Mucosa of stomach (tissue), 1 donor: ENCODE measurements around the gene ADGRA3.

Experiments
- H3K27me3 ChIP-seq: one replicate; pipeline ENCODE4 v1.7.0; 2013; ENCODE audit warnings: mild to moderate bottlenecking, low read length; ENCODE audit not compliant: control insufficient read depth, insufficient read depth
- H3K36me3 ChIP-seq: one replicate; pipeline ENCODE4 v1.7.0; 2013; ENCODE audit warnings: low read length; ENCODE audit not compliant: control insufficient read depth, insufficient read depth
- H3K4me1 ChIP-seq: one replicate; pipeline ENCODE4 v1.7.0; 2013; ENCODE audit warnings: mild to moderate bottlenecking, low read length; ENCODE audit not compliant: control insufficient read depth, insufficient read depth
- H3K4me3 ChIP-seq: one replicate; pipeline ENCODE4 v1.7.0; 2013; ENCODE audit warnings: low read length
- H3K9ac ChIP-seq: one replicate; pipeline ENCODE4 v1.7.0; 2013; ENCODE audit warnings: mild to moderate bottlenecking, low read length, moderate library complexity
- H3K9me3 ChIP-seq: one replicate; pipeline ENCODE4 v1.7.0; 2013; ENCODE audit warnings: mild to moderate bottlenecking, low read length, moderate library complexity; ENCODE audit not compliant: control insufficient read depth
- donor health status: Pancreatic carcinoma.

ADGRA3 gene

DNA sequence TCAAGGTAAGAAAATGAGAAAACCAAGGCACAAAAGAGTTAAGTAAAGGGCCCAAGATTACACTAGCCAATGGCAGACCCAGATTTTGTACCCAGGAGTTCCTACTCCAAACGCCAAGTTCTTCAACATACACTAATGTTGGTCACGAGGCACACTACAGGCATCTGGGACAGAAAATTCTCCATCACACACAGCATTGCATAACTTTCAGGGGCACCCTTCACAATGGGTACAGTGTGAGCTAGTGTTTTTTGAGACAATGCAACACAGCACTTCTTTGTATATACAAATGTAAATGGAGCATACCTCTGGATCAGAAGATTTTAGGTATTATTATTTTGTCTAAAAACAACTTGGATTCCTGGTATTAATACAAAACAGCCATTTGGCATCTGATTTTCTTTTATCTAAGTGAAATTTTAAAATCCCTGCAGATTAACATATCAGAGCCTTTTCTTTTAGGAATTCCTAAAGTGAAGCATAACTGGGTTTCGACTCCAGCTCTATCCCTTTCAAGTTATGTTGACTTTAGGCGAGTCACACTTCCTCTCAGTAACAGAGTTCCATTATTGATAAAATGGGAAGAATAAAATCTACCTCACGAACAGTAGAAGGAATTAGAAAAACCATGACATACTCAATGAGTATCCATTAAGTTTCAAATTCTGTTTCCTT, 41.1 kb downstream of the ADGRA3 start:
- no peaks in the 10 kb centered on the region for H3K9me3 ChIP-seq
- H3K36me3 ChIP-seq = no peaks in the 10 kb centered on the region
- no peaks in the 10 kb centered on the region for H3K4me1 ChIP-seq
- no peaks in the 10 kb centered on the region for H3K27me3 ChIP-seq
- no peak overlapping the region for H3K9ac ChIP-seq
- H3K4me3 ChIP-seq = no peak overlapping the region

- no peak overlapping the region for H3K4me3 ChIP-seq
- no peaks in the 10 kb centered on the region for H3K27me3 ChIP-seq
- no peak overlapping the region for H3K9ac ChIP-seq
- H3K36me3 ChIP-seq = no peaks in the 10 kb centered on the region
- H3K9me3 ChIP-seq = no peaks in the 10 kb centered on the region
- H3K4me1 ChIP-seq = no peaks in the 10 kb centered on the region
Measured at GRCh38 chr4:22473268-22473667, 42.6 kb downstream of the ADGRA3 start.

DNA sequence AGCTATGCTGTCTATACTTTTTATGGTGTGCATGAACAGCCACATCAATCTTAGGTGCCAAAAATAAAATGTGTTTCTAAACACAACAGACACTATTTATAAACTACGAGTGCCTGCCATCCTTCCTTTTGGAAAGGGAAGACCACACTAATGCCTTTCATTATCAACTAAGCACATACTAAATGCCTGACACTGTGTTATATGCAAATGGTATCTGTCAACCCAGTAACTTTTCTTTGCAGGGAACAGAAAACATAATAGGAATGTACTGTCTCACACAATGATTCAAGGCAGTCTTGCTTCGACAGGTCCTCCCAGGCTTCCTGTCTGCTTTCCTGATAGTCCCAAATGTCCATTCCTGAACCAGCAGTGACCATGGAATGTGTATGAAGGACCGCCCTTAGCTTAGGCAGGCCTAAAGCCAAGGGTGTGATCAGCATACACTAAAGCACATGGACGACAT, 43.8 kb downstream of the ADGRA3 start:
- Histone ChIP-seq H3K27me3 (no peaks in the 10 kb centered on the region), H3K4me3 (no peak overlapping the region), H3K4me1 (no peaks in the 10 kb centered on the region), H3K36me3 (no peaks in the 10 kb centered on the region), H3K9me3 (no peaks in the 10 kb centered on the region), H3K9ac (no peak overlapping the region)

GRCh38 chr4:22471419-22471818, 44.4 kb downstream of the ADGRA3 start:
- no peaks in the 10 kb centered on the region for H3K4me1 ChIP-seq
- H3K4me3 ChIP-seq = no peak overlapping the region
- no peak overlapping the region for H3K9ac ChIP-seq
- no peaks in the 10 kb centered on the region for H3K27me3 ChIP-seq
- H3K36me3 ChIP-seq = no peaks in the 10 kb centered on the region
- H3K9me3 ChIP-seq = no peaks in the 10 kb centered on the region

DNA sequence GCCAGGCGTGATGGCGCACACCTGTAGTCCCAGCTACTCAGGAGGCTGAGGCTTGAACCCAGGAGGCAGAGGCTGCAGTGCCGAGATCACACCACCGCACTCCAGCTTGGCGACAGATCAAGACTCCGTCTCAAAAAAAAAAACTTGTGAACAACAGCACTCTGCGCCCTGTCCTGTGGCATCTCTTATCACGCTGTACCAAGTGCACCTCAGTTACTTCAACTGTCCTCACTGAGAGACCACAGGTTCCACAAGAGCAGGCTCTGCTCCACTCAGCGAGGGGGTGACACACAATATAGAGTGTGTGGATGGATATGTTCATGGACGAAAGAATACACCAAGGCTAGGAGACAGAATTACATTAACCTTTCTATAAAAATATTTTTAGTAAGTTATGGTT, 49.3 kb downstream of the ADGRA3 start:
- Histone ChIP-seq H3K4me1 (no peaks in the 10 kb centered on the region), H3K27me3 (no peaks in the 10 kb centered on the region), H3K36me3 (no peaks in the 10 kb centered on the region), H3K4me3 (no peak overlapping the region), H3K9me3 (no peaks in the 10 kb centered on the region), H3K9ac (no peak overlapping the region)

DNA sequence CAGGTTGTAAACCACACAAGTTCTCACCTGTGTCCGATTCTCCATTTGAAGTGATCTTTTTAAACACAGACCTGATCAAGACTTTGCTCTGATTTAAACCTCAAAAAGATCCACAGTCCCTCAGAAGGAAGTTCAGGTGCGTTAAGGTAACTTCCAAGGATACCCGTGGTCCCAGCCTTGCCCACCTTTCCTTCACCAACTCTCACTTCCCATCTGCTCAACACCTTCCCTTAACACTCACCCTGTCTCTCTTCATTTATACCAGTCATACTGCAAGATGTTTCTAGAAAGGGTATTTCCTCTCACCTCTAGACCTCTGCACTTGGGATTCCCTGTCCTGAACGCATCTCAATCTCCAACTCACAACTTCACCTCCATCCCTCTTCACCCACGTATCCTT, 49.9 kb downstream of the ADGRA3 start:
- Histone ChIP-seq H3K36me3 (no peaks in the 10 kb centered on the region), H3K4me1 (no peaks in the 10 kb centered on the region), H3K9ac (no peak overlapping the region), H3K4me3 (no peak overlapping the region), H3K27me3 (no peaks in the 10 kb centered on the region), H3K9me3 (no peaks in the 10 kb centered on the region)

DNA sequence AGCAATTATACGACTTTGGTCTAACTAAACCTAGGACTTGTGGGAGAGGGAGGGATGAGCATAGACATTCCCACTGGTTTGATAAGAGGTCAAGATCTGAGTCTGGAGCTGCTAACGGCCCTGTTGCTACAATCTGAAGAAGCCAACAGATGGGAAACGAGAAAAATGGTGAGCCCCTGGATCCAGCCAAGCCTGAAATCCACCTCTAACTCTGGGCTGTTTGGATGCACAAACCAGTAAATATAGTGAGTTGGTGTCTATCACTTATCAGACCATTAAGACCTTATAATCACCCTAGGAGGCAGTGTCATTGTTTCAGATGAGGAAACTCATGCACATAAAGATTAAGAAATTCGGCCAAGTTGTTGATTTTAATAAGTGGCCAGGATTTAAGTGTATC, 50.5 kb downstream of the ADGRA3 start:
- H3K27me3 ChIP-seq = no peaks in the 10 kb centered on the region
- H3K9ac ChIP-seq = no peak overlapping the region
- H3K36me3 ChIP-seq = no peaks in the 10 kb centered on the region
- no peak overlapping the region for H3K4me3 ChIP-seq
- no peaks in the 10 kb centered on the region for H3K9me3 ChIP-seq
- no peaks in the 10 kb centered on the region for H3K4me1 ChIP-seq

DNA sequence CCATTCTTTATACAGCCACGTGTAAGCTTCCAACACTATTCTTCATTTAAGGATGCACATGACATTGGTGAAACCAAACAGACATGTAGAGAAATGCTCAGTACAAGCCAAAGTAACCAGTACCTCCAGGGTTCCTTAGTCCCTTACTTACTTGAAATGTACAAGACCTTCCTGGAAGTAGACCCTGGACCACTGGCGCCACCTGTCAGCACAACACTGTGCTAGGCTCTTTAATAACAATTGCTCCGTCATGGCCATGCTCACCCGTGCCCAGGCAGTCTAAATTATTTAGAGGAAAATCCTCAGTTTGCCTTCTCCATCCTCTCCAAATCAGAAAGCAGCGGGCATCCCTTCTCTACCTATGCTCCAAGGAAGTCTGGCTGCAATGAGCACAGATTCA, 52.7 kb downstream of the ADGRA3 start:
- Histone ChIP-seq H3K9me3 (no peaks in the 10 kb centered on the region), H3K4me1 (no peaks in the 10 kb centered on the region), H3K36me3 (no peaks in the 10 kb centered on the region), H3K9ac (no peak overlapping the region), H3K27me3 (no peaks in the 10 kb centered on the region), H3K4me3 (no peak overlapping the region)

DNA sequence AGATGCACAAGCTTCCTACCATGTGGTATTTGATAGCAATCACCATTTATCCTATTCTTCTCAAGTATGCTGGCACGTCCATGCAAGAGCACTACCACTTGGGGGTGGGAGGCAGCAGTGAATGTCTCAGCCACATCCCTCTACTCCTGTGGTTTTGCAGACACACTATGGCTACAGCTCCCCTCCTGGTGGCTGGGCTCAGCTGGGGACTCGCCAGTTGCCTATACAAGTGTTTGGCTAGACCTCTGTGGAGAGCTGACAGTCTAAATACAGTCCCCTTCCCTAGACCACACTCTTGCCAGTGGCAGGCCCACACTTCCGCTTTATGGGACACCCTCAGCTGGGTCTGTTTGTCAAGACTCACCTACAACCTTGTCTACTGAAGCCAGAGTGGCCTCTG, 53.2 kb downstream of the ADGRA3 start:
- H3K36me3 ChIP-seq = no peaks in the 10 kb centered on the region
- no peaks in the 10 kb centered on the region for H3K27me3 ChIP-seq
- H3K9me3 ChIP-seq = no peaks in the 10 kb centered on the region
- no peak overlapping the region for H3K9ac ChIP-seq
- no peaks in the 10 kb centered on the region for H3K4me1 ChIP-seq
- no peak overlapping the region for H3K4me3 ChIP-seq

DNA sequence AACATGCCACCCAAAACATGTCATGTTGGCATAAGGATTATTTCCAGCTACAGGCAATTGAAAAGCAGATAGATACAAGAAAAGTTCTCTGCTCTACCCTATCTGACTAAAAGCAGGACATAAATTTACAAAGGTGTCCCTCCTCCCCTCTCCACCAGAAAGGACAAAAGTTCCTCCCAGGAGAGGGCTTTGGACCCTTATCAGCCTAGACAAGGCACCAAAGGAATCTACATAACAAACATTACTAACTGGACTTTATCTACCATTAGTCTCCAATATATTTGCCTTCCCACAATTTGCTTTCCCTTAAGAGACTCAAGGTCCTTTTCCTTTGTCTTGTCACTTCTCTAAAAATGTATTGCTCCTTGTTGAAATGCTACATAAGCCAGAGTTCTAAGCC, 55.6 kb downstream of the ADGRA3 start:
- Histone ChIP-seq H3K9ac (no peak overlapping the region), H3K9me3 (no peaks in the 10 kb centered on the region), H3K4me1 (no peaks in the 10 kb centered on the region), H3K4me3 (no peak overlapping the region), H3K36me3 (no peaks in the 10 kb centered on the region), H3K27me3 (no peaks in the 10 kb centered on the region)

- no peaks in the 10 kb centered on the region for H3K4me1 ChIP-seq
- no peaks in the 10 kb centered on the region for H3K27me3 ChIP-seq
- H3K9me3 ChIP-seq = no peaks in the 10 kb centered on the region
- no peak overlapping the region for H3K4me3 ChIP-seq
- H3K9ac ChIP-seq = no peak overlapping the region
- no peaks in the 10 kb centered on the region for H3K36me3 ChIP-seq
Measured at GRCh38 chr4:22458098-22458497, 57.8 kb downstream of the ADGRA3 start.

GRCh38 chr4:22457348-22457747, 58.5 kb downstream of the ADGRA3 start:
- no peaks in the 10 kb centered on the region for H3K27me3 ChIP-seq
- no peaks in the 10 kb centered on the region for H3K36me3 ChIP-seq

GRCh38 chr4:22456291-22456690, 59.6 kb downstream of the ADGRA3 start:
- Histone ChIP-seq H3K27me3 (no peaks in the 10 kb centered on the region), H3K36me3 (no peaks in the 10 kb centered on the region), H3K9me3 (no peaks in the 10 kb centered on the region), H3K9ac (no peak overlapping the region), H3K4me1 (no peaks in the 10 kb centered on the region), H3K4me3 (no peak overlapping the region)

More at GRCh38 chr4:22457348-22457747, 58.5 kb downstream of the ADGRA3 start:
- no peak overlapping the region for H3K9ac ChIP-seq
- H3K4me1 ChIP-seq = no peaks in the 10 kb centered on the region
- no peak overlapping the region for H3K4me3 ChIP-seq
- no peaks in the 10 kb centered on the region for H3K9me3 ChIP-seq
